Left kidney (tissue), 2 donors: Measurements from ENCODE around the gene SRGAP2C. TPM values are rescaled to one million over a fixed set of nuclear protein-coding genes. Genes with fewer than 3 reads are reported as not detected.
"Not testable (repeated sequence)": the region's sequence is repeated elsewhere in the genome, so short reads cannot be mapped to it uniquely, and the experiment has no call there.

ENCODE experiments used
- DNase-seq: peaks from one replicate; pipeline ENCODE4 v3.0.0-alpha.2; 2013
- polyA plus RNA-seq: library from polyadenylated mRNA; unstranded; fragments of 120-200 nt; gene quantifications from one replicate; pipeline ENCODE4 v1.2.1, GENCODE V29; 2013; ENCODE audit not compliant: insufficient read length

SRGAP2C gene
- polyA plus RNA-seq, 1 donor: 21.5 TPM

DNA sequence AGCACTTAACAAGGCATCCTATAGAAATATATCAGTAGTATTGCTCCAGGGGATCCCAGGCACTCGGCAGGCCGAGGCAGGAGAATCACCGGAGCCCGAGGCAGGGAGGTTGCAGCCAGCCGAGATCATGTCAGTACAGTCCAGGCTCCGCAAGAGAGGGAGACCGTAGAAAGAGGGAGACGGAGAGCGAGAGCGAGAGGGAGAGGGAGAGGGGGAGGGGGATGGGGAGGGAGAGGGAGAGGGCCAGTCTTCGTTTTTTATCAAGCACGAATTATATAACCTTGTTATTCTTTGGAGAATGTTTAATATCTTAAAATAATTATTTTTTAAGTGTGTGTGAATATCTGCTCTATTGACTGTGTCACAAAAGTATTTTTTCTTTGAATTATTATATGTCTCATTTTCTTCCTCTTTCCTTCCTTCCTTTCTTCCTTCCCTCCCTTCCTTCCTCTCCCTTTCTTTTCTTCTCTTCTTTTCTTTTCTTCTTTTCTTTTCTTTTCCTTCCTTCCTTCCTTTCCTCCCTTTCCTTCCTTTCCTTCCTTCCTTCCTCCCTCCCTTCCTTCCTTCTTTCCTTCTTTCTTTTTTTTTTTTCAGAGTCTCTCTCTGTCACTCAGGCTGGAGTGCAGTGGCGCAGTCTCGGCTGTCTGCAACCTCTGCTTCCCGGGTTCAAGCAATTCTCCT, 233.7 kb downstream of the SRGAP2C start:
- no peak for DNase-seq

DNA sequence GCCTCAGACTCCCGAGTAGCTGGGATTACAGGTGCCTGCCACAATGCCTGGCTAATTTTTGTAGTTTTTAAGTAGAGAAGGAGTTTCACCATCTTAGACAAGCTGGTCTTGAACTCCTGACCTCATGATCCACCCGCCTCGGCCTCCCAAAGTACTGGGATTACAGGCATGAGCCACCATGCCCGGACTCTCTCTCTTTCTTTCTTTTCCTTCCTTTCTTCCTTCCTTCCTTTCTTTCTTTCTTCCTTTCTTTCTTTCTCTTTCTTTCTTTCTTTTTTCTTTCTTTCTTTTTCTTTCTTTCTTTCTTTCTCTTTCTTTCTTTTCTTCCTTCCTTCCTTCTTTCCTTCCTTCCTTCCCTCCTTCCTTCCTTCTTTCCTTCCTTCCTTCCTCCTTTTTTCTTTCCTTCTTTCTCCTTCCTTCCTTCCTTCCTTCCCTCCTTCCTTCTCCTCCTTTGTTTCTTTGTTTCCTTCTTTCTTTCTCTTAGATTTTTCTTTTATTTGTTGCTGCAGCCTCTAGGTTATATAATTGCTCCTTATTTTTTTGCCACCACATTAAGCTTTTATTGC, 234.4 kb downstream of the SRGAP2C start:
- not testable (repeated sequence) for DNase-seq

DNA sequence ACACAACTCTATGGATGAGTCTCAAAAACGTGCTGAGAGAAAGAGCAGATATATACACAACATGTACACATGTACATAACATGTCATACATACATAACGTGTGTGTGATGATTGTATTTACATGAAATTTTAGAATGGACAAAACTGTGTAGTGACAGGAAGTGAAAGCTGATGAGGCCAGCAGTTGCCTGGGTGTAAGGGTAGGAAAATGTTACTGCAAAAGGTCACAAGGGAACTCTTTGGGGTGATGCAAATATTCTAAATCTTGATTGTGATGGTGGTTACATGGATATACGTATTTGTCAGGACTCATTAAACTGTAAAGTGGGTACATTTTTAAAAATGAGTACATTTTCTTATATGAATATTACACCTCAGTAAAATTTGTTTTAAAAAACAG, 236.7 kb downstream of the SRGAP2C start:
- DNase-seq: not testable (repeated sequence)

DNA sequence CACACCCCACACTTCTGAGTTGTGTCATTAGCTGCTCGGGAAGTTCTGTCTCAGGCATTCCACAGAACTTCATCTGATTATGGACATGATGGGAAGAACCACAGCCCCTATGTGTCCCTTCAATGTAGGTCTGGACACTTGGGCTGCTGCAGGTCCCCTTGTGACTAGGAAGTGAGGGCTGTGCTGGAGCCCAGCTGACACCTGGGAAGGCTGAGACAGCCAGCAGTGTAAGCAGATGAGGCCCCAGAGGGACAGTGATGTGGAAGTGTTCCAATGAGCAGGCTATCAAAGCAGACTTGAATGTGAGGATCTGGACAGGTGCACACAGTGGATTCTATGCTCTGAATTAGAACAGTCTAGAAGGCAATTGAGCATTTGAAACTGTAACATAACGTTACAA, 239.2 kb downstream of the SRGAP2C start:
- DNase-seq: not testable (repeated sequence)

DNA sequence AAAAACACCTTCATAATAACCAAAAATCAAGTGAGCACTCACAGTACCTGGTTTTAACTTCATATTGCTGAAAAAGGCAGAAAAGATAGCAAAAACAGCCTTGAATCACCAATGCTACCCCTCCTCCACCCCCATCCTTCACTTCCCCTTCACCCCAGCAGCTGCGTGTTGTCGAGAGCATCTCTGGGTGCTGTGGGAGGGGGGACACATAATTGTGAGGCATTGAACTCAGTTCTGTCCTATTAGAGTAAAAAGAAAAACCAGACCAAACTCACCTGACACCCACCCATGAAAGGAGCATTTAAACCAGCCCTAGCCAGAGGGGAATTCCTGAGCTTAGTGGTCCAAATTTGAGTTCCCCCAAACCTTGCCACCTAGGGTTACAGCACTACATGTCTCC, 248.7 kb downstream of the SRGAP2C start:
- DNase-seq: not testable (repeated sequence)

DNA sequence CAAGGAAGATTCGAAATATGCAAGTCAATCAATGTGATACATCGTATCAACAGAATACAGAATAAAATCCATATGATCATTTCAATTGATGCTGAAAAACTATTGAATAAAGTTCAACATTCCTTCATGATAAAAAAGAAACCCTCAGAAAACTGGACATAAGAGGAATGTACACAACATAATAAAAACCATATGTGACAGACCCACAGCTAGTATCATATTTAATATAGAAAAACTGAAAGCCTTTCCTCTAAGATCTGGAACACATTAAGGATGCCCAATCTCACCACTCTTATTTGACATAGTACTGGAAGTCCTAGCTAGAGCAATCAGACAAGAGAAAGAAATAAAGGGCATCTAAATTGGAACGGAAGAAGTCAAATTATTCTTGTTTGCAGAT, 254.1 kb downstream of the SRGAP2C start:
- DNase-seq: not testable (repeated sequence)

DNA sequence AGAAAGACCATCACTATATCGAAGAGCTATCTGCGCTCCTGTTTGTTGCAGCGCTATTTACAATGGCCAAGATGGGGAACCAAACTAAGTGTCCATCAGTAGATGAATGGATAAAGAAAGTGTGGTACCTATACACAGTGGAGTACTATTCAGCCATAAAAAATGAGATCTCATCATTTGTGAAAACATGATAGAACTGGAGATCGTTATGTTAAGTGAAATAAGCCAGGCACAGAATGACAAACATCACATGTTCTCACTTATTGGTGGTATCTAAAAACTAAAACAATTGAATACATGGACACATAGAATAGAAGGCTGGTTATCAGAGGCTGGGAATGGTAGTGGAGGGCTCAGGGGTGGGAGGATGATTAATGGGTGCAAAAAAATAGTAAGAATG, 256.2 kb downstream of the SRGAP2C start:
- DNase-seq: no peak

Other genes starting within 250 kb of the SRGAP2C start
- gene FAM72B, start 635 bp upstream of the SRGAP2C start, polyA plus RNA-seq: 6.0 TPM